Heart right ventricle (tissue), 16 donors: ENCODE measurements around the gene IL12RB2. TPM values are rescaled to one million over a fixed set of nuclear protein-coding genes. Genes with fewer than 3 reads are reported as not detected.

ENCODE experiments used
- ATAC-seq, 8 donors: fragments of 200-7000 bp; cut with Tn5 transposase; one replicate each; pipeline ENCODE4 v1.9.1; 2020; ENCODE audit warnings: mild to moderate bottlenecking in 8 of 8, moderate library complexity in 8 of 8, moderate number of reproducible peaks in 1 of 8
- DNase-seq, 2 donors: peaks; one replicate each; pipeline ENCODE4 v3.0.0-alpha.2; 2020
- H3K27ac ChIP-seq, 10 donors: fragments of 200-600 bp; sonication (generic) in 2 of 10; one replicate each; pipeline versions ENCODE4 v1.5.0 to v1.8.0; 2020 to 2022; ENCODE audit warnings: mild to moderate bottlenecking in 3 of 10
- H3K27me3 ChIP-seq, 7 donors: fragments of 200-600 bp; one replicate each; pipeline ENCODE4 v1.8.0; 2021 to 2022; ENCODE audit warnings: mild to moderate bottlenecking in 2 of 7
- H3K36me3 ChIP-seq, 9 donors: fragments of 200-600 bp; sonication (generic) in 1 of 9; one replicate each; pipeline versions ENCODE4 v1.5.0 to v1.8.0; 2020 to 2022; ENCODE audit warnings: mild to moderate bottlenecking in 2 of 9
- H3K4me1 ChIP-seq, 9 donors: fragments of 200-600 bp; sonication (generic) in 1 of 9; one replicate each; pipeline versions ENCODE4 v1.5.0 to v1.8.0; 2020 to 2022; ENCODE audit warnings: mild to moderate bottlenecking in 4 of 9
- H3K4me3 ChIP-seq, 10 donors: fragments of 200-600 bp; sonication (generic) in 2 of 10; one replicate each; pipeline versions ENCODE4 v1.5.0 to v1.8.0; 2020 to 2022; ENCODE audit warnings: mild to moderate bottlenecking in 7 of 10, moderate library complexity in 2 of 10
- H3K9me3 ChIP-seq, 11 donors: fragments of 200-600 bp in 10 of 11; sonication (generic) in 2 of 11; one replicate each; pipeline versions ENCODE4 v1.5.0 to v1.8.0; 2013 to 2022; ENCODE audit warnings: mild to moderate bottlenecking in 2 of 11, control low read depth in 1 of 11, moderate library complexity in 1 of 11
- WGBS, 2 donors: extraction: QIAGEN DNeasy Blood & Tissue Kit; methylation state at CpG; one replicate each; pipeline ENCODE4 v1.1.7; 2013; ENCODE audit warnings: inconsistent platforms in 1 of 2; 5-methylcytosine and 5-hydroxymethylcytosine counted together
- intact Hi-C, 10 donors: fragments of 100-400 bp; cut with DNase I; formaldehyde crosslinking; loops; one replicate each; pipeline versions ENCODE4 v1.11.1 to v1.14.2; 2022
- polyA plus RNA-seq, 2 donors: library from polyadenylated mRNA; stranded (reverse); fragments of 200-250 nt; gene quantifications; one replicate each; pipeline ENCODE4 v1.2.3, GENCODE V29; 2013
- total RNA-seq, 10 donors: library from RNA; stranded (reverse); fragmentation: NEBNext Ultra II Directional in 3 of 10; extraction: Animal tissue kit (Norgen Biotek cat#: 25700) in 3 of 10; gene quantifications; one replicate each; pipeline versions ENCODE4 v1.2.1 to v1.2.4, GENCODE V29; 2021 to 2023
- TF ChIP-seq, protein P1 (sequence below), 9 donors: fragments of 200-600 bp; sonication (generic) in 2 of 9; IDR thresholded peaks; one replicate each; pipeline versions ENCODE4 v1.5.0 to v1.8.0; 2021 to 2022; ENCODE audit warnings: antibody characterized with exemption in 9 of 9, mild to moderate bottlenecking in 5 of 9, moderate library complexity in 1 of 9
- donor health status: Arrhythmogenic right ventricular cardiomyopathy.
- donor health status: ischemic (EF 13 %, LVEDD 7.1; RV severe dilation, severe dysfunction).
- donor health status: healthy with polysubstance abuse.
- donor health status: DM: no; HTN: yes; CAD: no.
- donor health status: DM: no; HTN: no; CAD: no.
- donor health status: ischemic (EF 25% LVEDD 6.9; RV normal size, moderate dysfunction).
- donor health status: ischemic (EF 25% LVEDD 5.7; RV mildly dilated, moderate dysfunction).
- donor health status: healthy.
- donor health status: DM: yes; HTN: yes; CAD: no.
- donor health status: Ischemic cardiomyopathy.
- donor health status: ischemic (EF 35%, LVEDD 5.7; RV mildly dilated, moderate dysfunction).
- donor health status: nonischemic (EF 11% LVEDD 7.7; RV severe dilation, severe dysfunction).
- donor health status: DM: yes; HTN: yes; CAD: no.
- donor health status: PGD.
- donor health status: ischemic (EF 29% LVEDD 5.4; RV normal size, mild dysfunction).
- donor health status: nonischemic (EF 23%, LVEDD 6.1; RV moderate dilation, normal function).

IL12RB2 gene
- total and polyA plus RNA-seq, 12 donors: 0.09 to 1.2 (median 0.22) TPM; not detected in 1

DNA sequence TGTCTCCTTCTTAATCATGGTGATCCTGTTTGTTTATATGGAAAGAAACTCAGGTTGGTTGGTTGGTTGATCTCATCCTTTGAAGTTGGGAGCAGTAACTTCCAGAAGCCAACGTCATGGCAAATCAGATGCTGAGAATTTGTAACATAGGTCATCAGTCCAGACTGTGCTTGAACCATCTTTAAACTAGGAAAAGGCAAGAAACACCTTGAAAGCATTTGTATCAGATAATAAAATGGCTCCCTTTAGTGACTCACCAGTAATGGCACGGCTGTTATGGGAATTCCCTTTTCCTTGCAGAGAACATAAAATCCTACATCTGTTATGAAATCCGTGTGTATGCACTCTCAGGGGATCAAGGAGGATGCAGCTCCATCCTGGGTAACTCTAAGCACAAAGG lies 64.5 kb downstream of the IL12RB2 start:
- TF ChIP-seq, protein P1, sequence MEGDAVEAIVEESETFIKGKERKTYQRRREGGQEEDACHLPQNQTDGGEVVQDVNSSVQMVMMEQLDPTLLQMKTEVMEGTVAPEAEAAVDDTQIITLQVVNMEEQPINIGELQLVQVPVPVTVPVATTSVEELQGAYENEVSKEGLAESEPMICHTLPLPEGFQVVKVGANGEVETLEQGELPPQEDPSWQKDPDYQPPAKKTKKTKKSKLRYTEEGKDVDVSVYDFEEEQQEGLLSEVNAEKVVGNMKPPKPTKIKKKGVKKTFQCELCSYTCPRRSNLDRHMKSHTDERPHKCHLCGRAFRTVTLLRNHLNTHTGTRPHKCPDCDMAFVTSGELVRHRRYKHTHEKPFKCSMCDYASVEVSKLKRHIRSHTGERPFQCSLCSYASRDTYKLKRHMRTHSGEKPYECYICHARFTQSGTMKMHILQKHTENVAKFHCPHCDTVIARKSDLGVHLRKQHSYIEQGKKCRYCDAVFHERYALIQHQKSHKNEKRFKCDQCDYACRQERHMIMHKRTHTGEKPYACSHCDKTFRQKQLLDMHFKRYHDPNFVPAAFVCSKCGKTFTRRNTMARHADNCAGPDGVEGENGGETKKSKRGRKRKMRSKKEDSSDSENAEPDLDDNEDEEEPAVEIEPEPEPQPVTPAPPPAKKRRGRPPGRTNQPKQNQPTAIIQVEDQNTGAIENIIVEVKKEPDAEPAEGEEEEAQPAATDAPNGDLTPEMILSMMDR (IDR thresholded peaks at IDR 0.05): no peak
- DNase-seq (no peak), ATAC-seq (no peak)
- no peaks in the 10 kb centered on the region for H3K4me1 ChIP-seq
- H3K27ac ChIP-seq: no peak overlapping the region
- no peaks in the 10 kb centered on the region for H3K9me3 ChIP-seq
- H3K27me3 ChIP-seq: no peaks in the 10 kb centered on the region
- H3K4me3 ChIP-seq: no peak overlapping the region
- H3K36me3 ChIP-seq: no peaks in the 10 kb centered on the region
- 56 to 67% methylated on average over 3 of the region's 3 CpGs for WGBS, 2 donors
- intact Hi-C loops: no loop called here

DNA sequence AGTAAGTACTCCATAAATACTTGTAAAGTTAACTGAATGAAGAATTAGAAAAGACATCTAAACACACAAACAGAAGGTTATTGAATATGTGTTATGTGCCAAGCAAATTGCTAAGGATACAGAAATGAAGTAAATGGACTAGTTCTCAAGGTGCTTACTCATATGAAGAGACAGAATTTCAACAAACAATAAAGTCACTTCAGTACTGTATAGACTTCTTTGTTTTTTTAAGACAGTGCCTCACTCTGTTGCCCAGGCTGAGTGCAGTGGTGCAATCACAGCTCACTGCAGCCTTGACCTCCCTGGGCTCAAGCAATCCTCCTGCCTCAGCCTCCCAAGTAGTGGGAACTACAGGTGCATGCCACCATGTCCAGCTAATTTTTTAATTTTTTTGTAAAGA lies 65.2 kb downstream of the IL12RB2 start:
- Histone ChIP-seq H3K9me3 (no peaks in the 10 kb centered on the region), H3K27me3 (no peaks in the 10 kb centered on the region), H3K4me3 (no peak overlapping the region), H3K27ac (no peak overlapping the region), H3K36me3 (no peaks in the 10 kb centered on the region), H3K4me1 (no peaks in the 10 kb centered on the region)
- DNase-seq (no peak), ATAC-seq (no peak)
- TF ChIP-seq, protein P1 (IDR thresholded peaks at IDR 0.05): no peak
- intact Hi-C loops: no loop called here

DNA sequence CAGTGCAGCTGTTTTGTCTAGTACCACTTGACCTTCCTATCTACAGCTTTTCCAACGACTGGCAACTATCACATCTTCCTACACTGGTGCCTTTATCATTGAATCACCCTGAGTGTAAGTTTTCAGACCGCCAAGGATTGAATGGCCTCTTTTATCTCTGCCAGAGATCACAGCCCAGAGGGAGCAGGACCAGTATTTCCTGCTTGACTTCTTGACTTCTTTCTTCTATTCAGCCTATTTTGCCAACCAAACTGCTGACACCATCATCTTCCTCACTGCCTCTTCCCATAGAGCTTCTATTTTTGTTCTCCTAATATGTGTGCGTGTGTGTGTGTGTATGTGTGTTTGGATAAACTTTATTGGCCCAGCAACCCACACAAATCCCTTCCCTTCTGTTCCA lies 68.7 kb downstream of the IL12RB2 start:
- WGBS, 2 donors: 33 to 46% methylated on average over 3 of the region's 3 CpGs
- TF ChIP-seq, protein P1 (IDR thresholded peaks at IDR 0.05): no peak
- no peak for ATAC-seq

GRCh38 chr1:67377253-67377652 lies 69.6 kb downstream of the IL12RB2 start:
- DNase-seq (no peak), ATAC-seq (no peak)
- Histone ChIP-seq H3K36me3 (no peaks in the 10 kb centered on the region), H3K9me3 (peaks cover 0 to 4% (median 0%) of the 10 kb centered on the region in 11 donors), H3K27me3 (no peaks in the 10 kb centered on the region), H3K4me1 (peaks cover 0 to 3% (median 0%) of the 10 kb centered on the region in 9 donors), H3K4me3 (no peak overlapping the region), H3K27ac (no peak overlapping the region)
- WGBS, 2 donors: 97 to 100% methylated on average over 1 of the region's 1 CpG
- TF ChIP-seq, protein P1 (IDR thresholded peaks at IDR 0.05): no peak
- intact Hi-C loops: no loop called here

More for the DNA sequence above, 68.7 kb downstream of the IL12RB2 start:
- no peak for DNase-seq
- no peak overlapping the region for H3K4me3 ChIP-seq
- no peak overlapping the region for H3K27ac ChIP-seq
- intact Hi-C loops: no loop called here
- peaks cover 0 to 3% (median 0%) of the 10 kb centered on the region in 9 donors for H3K4me1 ChIP-seq
- peaks cover 0 to 4% (median 0%) of the 10 kb centered on the region in 11 donors for H3K9me3 ChIP-seq
- no peaks in the 10 kb centered on the region for H3K27me3 ChIP-seq
- H3K36me3 ChIP-seq: no peaks in the 10 kb centered on the region
